Panc1 (cell line): ENCODE measurements around the gene WNK2. TPM values are rescaled to one million over a fixed set of nuclear protein-coding genes. Genes with fewer than 3 reads are reported as not detected.

Source experiments
- ATAC-seq: fragments of 200-7000 bp; cut with Tn5 transposase; 2 replicates; pipeline ENCODE4 v1.9.1; 2020; ENCODE audit warnings: mild to moderate bottlenecking, moderate library complexity
- BruUV-seq: library from RNA; stranded (reverse); fragments of 400-500 nt; replicated peaks from 2 replicates; lab custom pipeline; 2021; lab: Mats Ljungman, UMichigan
- CTCF ChIA-PET: fragments of 300-600 bp; sonication (Branson Sonifier 250); formaldehyde crosslinking; loops from one replicate; lab custom pipeline; 2022; ENCODE audit warnings: antibody characterized with exemption; lab: Charles Lee
- POLR2A ChIA-PET: fragments of 300-600 bp; sonication (Branson Sonifier 250); formaldehyde crosslinking; loops from one replicate; lab custom pipeline; 2022; ENCODE audit warnings: antibody characterized with exemption; lab: Charles Lee
- DNase-seq: peaks from one replicate; pipeline ENCODE4 v3.0.0-alpha.2; 2010; ENCODE audit warnings: low read depth, low spot score
- H3K27ac ChIP-seq: 2 replicates; pipeline ENCODE4 v1.5.1; 2011; ENCODE audit warnings: mild to moderate bottlenecking, low read length, inconsistent platforms
- H3K27me3 ChIP-seq: fragments of 200-500 bp; sonication (Bioruptor generic); 2 replicates; pipeline ENCODE4 v1.6.0; 2014; ENCODE audit warnings: low read length, inconsistent platforms; ENCODE audit not compliant: control insufficient read depth, insufficient read depth
- H3K36me3 ChIP-seq: fragments of 200-500 bp; sonication (Bioruptor generic); 2 replicates; pipeline ENCODE4 v1.5.1; 2014; ENCODE audit warnings: inconsistent platforms, mild to moderate bottlenecking, low read length, moderate library complexity; ENCODE audit not compliant: control insufficient read depth, insufficient read depth
- H3K4me1 ChIP-seq: 2 replicates; pipeline ENCODE4 v1.5.1; 2011; ENCODE audit warnings: inconsistent platforms, mild to moderate bottlenecking, low read length, moderate library complexity; ENCODE audit not compliant: control insufficient read depth, insufficient read depth
- H3K4me3 ChIP-seq, 2 experiments: 2 replicates each; pipeline ENCODE4 v1.5.1; 2011 to 2012; ENCODE audit warnings: low read depth in 2 of 2, low read length in 2 of 2, mild to moderate bottlenecking in 2 of 2, inconsistent platforms in 1 of 2, moderate library complexity in 1 of 2
- H3K9me3 ChIP-seq: fragments of 200-500 bp; sonication (Bioruptor generic); 2 replicates; pipeline ENCODE4 v1.5.1; 2014; ENCODE audit warnings: low read depth, mild to moderate bottlenecking, inconsistent platforms, low read length, moderate library complexity; ENCODE audit not compliant: control insufficient read depth, insufficient read depth
- CTCF ChIP-seq: fragments of 450-650 bp; IDR thresholded peaks from 2 replicates; pipeline ENCODE4 v1.5.1; 2017; ENCODE audit warnings: mild to moderate bottlenecking
- POLR2AphosphoS5 ChIP-seq: IDR thresholded peaks from 2 replicates; pipeline ENCODE4 v1.6.1; 2012; ENCODE audit warnings: mild to moderate bottlenecking, low read depth, low read length, moderate library complexity
- REST ChIP-seq, 2 experiments: IDR thresholded peaks; 2 replicates each; pipeline ENCODE4 v1.6.1; 2011 to 2012; ENCODE audit warnings: low read depth in 2 of 2, control low read depth in 1 of 2, low read length in 1 of 2, mild to moderate bottlenecking in 1 of 2, moderate library complexity in 1 of 2; ENCODE audit not compliant: insufficient read depth in 1 of 2
- SIN3A ChIP-seq: IDR thresholded peaks from 2 replicates; pipeline ENCODE4 v1.6.1; 2012; ENCODE audit warnings: low read depth, mild to moderate bottlenecking, low read length, moderate library complexity, borderline replicate concordance; ENCODE audit not compliant: insufficient read depth
- TCF7L2 ChIP-seq: IDR thresholded peaks from 2 replicates; pipeline ENCODE4 v1.6.1; 2011; ENCODE audit warnings: mild to moderate bottlenecking, low read depth, low read length, inconsistent platforms
- in situ Hi-C: cut with HindIII; loops from 2 replicates; pipeline ENCODE4 v1.10.0; 2016; ENCODE audit warnings: low sequenced_read_pairs, low pct_unique_long_range_greater_than_20kb
- intact Hi-C: fragments of 100-400 bp; cut with micrococcal nuclease; formaldehyde crosslinking; loops from one replicate; pipeline ENCODE4 v1.10.0; 2022; ENCODE audit not compliant: unreplicated experiment
- total RNA-seq: library from RNA; stranded (reverse); gene quantifications from one replicate; pipeline ENCODE4 v1.2.1, GENCODE V29; 2021; ENCODE audit not compliant: unreplicated experiment

WNK2 gene
- total RNA-seq, 1 experiment from 2014 or later, result 13.7 TPM

- DNase-seq, result no peak
- TF ChIP-seq POLR2AphosphoS5, result no peak
- no peak for TF ChIP-seq REST (IDR thresholded peaks at IDR 0.05; ENCODE audit: insufficient read depth in 1 of 2, low read depth in 2 of 2, low read length in 1 of 2)
- no peak for TF ChIP-seq SIN3A
- no peak for TF ChIP-seq TCF7L2
- no peaks in the 10 kb centered on the region for H3K9me3 ChIP-seq
- intact Hi-C loops (no loop called here), in situ Hi-C loops (no loop called here)
- H3K27ac ChIP-seq, result no peak overlapping the region
- no peaks in the 10 kb centered on the region for H3K36me3 ChIP-seq
- H3K4me3 ChIP-seq, result no peak overlapping the region
- POLR2A ChIA-PET, result no interaction called here
- no peaks in the 10 kb centered on the region for H3K4me1 ChIP-seq
- H3K27me3 ChIP-seq, result no peaks in the 10 kb centered on the region
- ATAC-seq, result no peak
- CTCF ChIA-PET, result no interaction called here
- no TSS peak for BruUV-seq
Observed at GRCh38 chr9:93149361-93149760, 34.6 kb upstream of the WNK2 start.

DNA sequence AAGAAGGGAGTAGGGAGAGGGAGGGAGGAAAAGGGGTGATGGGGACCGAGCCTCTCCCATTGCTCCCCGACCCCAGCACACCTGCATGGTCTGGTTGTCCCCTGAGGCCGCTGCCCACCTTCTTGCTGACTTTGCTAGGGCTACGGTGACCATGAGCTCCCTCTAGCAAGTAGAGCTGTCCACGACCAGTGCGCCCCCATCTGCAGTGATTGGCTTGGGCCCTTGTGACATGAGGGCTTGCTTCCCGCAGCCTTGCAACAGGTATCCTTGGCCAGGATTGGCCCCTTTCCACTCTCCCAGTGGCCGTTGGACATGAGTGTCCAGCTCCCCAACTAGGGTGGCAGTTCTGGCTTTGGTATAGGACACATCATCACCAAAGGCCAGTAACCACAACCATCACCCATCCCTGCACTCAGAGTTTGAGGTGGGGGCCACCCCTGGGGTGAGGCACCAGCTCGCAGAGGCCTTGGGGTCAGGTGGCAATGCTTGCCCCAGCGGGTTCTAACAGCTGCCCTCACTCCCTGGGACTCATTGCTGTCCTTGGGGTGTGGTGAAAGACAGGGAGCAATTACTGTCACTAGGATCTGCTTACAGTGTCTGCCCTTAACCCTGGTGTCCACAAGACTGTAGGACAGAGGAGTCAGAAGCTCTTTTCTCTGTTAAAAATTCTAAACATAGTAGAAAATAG lies 32.7 kb upstream of the WNK2 start:
- in situ Hi-C loops (no loop called here), intact Hi-C loops (no loop called here)
- ChIA-PET POLR2A (no interaction called here), CTCF (no interaction called here)
- BruUV-seq, result no TSS peak
- TF ChIP-seq SIN3A (no peak), CTCF (no peak), REST (IDR thresholded peaks at IDR 0.05; ENCODE audit: insufficient read depth in 1 of 2, low read depth in 2 of 2, low read length in 1 of 2) (no peak), POLR2AphosphoS5 (no peak), TCF7L2 (no peak)
- Histone ChIP-seq H3K4me3 (no peak overlapping the region), H3K4me1 (no peaks in the 10 kb centered on the region), H3K27ac (no peak overlapping the region), H3K9me3 (no peaks in the 10 kb centered on the region), H3K27me3 (no peaks in the 10 kb centered on the region), H3K36me3 (no peaks in the 10 kb centered on the region)
- ATAC-seq, result no peak
- DNase-seq, result no peak
